NCI-H226 (cell line): ENCODE results near the gene KCNN3.
"Not testable (repeated sequence)": the region's sequence is repeated elsewhere in the genome, so short reads cannot be mapped to it uniquely, and the experiment has no call there.

Source experiments
- DNase-seq: peaks from one replicate; pipeline ENCODE4 v3.0.0-alpha.2; 2015

Gene KCNN3

DNA sequence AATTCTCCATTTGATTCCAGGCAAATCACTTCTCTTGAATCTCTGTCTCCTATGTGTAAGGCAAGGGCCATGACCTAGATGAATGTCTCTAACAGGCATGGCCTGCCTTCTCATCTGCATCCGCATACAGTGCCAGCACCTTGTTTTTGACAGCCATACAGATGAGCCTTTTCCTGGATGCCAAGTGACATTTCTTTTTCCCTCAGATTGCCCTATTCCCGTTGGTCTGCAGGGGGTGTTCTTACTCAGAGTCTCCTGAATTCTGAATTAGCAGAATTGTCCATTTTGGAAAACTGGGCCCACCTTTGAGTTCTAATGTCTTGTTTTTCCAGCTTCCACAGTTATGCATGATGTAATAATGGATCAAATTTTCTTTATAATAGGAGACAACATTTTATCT, 174.1 kb downstream of the KCNN3 start:
- DNase-seq: no peak

DNA sequence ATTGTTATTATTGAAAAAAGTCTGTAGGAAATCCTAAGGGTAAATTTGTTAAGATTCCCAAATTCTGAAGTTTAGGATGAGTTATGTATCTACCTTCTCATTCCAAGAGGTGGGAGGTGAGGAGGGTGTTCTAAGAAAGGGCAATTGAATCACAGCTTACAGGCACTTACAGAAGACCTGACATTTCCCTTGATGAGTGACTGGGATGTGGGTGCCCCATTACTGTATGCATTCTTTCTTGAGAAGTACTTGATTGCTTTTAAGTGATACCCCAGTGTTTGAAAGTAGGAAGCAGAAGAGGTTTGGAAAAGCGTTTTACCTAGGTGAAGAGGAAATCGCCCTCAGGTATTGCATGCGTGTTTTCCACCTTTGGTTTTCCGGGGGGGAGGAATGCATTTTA, 175.1 kb downstream of the KCNN3 start:
- no peak for DNase-seq

DNA sequence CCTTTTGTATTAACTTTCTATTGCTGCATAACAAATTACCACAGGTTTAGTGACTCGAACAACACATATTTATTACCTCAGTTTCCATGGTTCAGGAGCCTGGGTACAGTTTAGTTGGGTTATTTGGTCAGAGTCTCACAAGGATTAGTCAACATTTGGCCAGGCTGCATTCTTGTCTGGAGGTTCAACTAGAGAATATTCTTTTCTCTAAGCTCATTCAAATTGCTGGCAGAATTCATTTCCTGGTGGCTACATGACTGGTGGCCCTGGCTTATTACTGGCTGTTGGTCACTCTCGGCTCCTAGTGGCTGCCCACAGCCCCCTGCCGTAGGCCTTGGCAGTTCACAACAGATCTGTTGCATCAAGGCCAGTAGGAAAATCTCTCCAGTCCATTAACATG, 181.0 kb downstream of the KCNN3 start:
- no peak for DNase-seq

DNA sequence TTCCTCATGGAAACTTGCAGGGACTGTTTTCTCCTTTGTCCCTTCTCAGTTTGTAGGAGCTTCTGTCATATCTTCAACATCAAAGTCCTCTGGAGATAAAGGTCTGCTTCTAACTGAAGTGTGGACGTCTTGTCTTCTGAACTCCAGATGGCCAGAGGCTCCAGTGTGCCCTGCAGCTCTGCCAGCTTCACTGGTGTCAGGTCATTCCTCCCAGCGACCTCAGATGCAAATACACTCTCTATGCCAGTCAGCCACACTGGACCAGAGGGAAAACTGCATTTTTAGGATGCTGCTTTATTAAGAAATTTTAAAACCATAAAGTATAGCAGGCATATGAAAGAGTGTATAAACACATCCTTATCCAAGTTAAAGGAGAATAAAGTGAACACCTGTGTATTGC, 183.6 kb downstream of the KCNN3 start:
- no peak for DNase-seq

DNA sequence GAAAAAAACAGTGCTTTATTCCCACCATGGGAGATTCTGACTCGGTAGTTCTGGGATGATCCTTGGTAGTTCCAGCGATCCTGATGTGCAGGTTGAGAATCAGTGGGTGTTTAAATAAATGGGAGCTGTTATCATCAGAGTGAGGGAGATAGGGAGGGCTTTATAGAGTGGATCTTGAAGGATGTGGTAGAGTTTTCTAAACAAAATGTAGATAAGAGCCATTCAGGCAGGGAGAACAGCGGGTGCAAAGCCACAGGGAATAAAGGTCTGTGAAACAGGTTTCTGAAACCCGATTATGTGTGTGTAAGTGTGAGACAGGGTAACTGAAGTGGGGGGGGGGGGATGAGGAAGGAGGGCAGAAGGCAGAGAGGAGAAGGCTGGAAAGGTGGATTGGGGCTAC, 186.3 kb downstream of the KCNN3 start:
- no peak for DNase-seq

DNA sequence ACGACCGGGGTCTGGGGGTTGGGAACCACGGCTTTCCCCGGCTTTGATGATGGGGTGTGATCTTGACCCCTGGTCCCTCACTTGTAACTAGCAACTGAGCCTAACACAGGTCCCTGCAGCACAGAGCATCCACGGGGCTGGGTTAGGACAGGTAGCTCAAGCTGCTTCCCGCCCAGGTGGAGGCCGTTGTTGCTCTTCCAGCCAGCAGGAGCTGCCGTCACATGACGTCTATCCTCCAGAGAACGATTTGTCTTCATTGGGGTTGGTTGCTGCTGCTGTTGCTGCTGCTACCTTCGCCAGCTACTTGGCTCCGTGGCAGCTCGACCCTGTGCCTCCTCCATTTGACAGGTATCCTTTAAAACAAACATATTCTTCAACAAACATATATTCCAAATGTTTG, 187.8 kb downstream of the KCNN3 start:
- DNase-seq: no peak

DNA sequence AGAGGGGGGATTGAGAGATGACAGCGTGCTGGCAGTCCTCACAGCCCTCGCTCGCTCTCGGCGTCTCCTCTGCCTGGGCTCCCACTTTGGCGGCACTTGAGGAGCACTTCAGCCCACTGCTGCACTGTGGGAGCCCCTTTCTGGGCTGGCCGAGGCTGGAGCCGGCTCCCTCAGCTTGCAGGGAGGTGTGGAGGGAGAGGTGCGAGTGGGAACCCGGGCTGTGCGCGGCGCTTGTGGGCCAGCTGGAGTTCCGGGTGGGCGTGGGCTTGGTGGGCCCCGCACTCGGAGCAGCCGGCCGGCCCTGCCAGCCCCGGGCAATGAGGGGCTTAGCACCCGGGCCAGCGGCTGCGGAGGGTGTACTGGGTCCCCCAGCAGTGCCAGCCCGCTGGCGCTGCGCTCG, 192.2 kb downstream of the KCNN3 start:
- DNase-seq: not testable (repeated sequence)

DNA sequence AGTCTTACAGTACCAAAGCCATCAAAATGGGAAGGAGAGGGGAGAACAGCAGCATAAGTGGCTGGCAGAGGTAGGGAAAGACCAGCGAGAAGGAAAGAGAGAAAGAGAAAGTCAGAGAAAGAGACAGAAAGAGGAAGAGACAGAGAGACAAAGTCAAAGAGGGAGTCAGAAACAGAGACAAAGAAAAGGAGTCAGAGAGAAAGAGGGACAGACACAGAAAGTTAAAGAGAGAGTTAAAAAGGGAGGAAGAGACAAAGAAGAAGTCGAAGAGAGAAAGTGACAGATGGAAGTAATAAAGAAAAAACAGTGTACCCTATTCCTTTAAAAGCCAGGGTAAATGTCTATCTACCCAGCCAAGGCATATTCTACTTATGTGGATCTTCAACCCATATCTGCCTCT, 193.2 kb downstream of the KCNN3 start:
- DNase-seq: not testable (repeated sequence)

DNA sequence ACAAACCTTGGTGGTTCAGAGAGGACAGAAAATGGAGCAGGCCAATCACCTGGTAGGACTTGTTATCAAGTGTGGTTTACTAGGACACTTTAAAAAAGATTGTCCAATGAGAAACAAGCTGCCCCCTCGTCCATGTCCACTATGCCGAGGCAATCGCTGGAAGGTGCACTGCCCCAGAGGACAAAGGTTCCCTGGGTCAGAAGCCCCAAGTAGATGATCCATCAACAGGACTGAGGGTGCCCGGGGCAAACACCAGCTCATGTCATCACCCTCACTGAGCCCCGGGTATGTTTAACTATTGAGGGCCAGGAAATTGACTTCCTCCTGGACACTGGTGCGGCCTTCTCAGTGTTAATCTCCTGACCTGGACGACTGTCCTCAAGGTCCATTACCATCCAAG, 195.6 kb downstream of the KCNN3 start:
- DNase-seq: not testable (repeated sequence)

DNA sequence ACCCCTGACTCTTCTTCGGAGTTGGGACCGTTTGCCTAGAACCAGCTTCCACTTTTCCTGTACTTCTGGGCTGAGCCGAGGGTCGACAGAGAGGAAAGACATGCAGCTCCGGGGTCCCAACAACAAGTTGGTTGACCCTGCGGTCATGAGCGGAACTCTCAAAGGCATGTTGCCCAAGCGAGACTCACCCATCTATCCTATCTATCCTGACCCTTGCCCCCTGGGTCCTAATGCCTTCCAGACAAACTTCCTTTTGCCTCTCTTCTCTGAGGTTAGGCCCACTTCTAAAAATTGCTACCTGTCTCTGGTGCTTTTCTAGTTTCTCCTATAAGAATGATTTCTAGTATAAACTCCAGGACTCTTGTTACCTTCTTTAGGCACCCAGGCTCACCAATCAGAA, 197.8 kb downstream of the KCNN3 start:
- not testable (repeated sequence) for DNase-seq

DNA sequence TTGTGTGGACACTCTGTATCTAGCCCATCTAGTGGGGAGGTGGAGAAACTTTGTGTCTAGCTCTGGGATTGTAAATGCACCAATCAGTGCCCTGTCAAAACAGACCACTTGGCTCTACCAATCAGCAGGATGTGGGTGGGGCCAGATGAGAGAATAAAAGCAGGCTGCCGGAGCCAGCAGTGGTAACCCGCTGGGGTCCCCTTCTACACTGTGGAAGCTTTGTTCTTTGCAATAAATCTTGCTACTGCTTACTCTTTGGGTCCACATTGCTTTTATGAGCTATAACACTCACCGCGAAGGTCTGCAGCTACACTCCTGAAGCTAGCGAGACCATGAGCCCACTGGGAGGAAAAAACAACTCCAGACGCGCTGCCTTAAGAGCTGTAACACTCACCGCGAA, 198.7 kb downstream of the KCNN3 start:
- not testable (repeated sequence) for DNase-seq

DNA sequence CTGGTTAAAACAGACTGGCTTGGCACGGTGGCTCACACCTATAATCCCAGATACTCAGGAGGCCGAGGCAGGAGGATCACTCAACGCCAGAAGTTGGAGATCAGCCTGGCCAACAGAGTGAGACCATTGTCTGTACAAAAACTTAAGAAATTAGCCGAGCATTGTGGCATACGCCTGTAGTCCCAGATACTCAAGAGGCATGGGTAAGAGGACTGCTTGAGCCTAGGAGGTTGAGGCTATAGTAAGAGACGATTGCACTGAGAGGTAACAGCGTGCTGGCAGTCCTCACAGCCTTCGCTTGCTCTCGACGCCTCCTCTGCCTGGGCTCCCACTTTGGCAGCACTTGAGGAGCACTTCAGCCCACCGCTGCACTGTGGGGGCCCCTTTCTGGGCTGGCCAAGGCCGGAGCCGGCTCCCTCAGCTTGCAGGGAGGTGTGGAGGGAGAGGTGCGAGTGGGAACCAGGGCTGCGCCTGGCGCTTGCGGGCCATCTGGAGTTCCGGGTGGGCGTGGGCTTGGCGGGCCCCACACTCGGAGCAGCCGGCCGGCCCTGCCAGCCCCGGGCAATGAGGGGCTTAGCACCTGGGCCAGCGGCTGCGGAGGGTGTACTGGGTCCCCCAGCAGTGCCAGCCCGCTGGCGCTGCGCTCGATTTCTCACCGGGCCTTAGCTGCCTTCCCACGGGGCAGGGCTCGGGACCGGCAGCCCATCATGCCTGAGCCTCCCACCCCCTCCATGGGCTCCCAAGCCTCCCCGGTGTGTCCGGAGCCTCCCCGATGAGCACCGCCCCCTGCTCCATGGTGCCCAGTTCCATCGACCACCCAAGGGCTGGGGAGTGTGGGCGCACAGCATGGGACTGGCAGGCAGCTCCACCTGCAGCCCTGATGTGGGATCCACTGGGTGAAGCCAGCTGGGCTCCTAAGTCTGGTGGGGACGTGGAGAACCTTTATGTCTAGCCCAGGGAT, 199.5 kb downstream of the KCNN3 start:
- DNase-seq: not testable (repeated sequence)

DNA sequence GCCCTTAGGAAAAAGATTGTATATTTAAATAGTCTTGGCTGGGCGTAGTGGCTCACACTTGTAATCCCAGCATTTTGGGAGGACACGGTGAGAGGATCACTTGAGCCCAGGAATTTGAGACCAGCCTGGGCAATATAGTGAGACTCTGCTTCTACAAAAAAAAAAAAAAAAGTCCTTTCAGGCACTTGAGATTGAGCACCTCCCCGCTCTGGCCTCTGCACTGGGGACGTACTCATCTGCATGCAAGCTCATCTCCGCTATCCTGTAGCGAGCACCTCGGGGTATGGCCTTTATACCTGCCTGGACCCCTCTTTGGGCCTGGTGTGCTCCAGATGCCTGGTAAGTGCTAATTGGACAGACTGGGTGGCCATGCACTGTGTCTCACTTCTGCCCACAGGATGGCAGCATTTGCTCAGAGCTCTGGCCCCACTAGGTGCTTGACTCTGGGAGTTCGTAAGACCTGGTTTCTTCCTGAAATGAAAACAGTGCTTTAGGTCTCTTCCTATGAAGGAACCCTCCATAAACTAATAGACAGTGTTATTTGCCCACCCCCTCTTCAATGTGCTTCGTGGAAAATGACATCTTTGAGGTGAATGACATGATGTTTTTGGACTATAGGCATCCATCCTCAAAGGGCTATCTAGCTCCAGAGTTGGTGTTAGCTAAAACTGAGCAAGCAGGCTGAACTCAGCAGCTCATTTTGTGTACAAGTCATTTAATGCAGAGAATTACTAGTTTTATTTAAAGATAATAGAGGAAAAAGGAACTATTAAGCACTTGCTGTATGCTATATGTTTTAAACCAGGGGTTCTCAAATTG, 200.4 kb downstream of the KCNN3 start:
- peak; percentile 63 for DNase-seq

DNA sequence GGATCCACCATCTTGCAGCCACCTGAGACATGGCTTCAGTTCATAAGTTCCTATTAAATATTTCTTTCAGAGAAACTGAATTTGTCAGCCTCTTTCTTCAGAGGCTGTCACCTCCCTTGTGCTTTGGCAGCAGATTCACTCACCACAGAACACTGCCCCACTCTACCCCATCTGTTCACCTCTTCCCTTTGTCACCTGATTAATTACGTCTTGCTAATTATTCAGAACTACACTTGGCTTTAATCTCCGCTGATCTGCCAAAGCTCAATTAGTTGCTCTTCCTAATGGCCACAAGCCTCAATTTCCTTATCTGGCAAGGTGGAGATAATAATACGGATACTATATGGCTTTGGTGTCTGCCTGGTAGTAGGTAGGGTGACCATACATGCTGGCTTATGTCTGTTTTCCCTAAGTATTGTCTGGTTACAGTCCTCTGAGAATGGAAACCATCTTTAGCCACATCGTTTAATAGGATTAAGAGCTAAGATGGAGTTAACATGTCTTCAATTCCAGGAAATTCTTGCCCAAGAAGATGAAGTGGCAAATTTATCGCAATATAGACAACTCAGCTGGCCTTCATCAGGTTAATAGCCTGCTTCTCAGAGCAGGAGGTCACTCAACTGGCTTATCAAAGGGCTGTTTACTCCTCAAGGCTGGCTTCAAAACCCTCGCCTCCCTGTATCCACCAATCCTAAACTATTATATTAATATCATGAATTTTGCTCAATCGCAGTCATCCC, 203.9 kb downstream of the KCNN3 start:
- DNase-seq: no peak

DNA sequence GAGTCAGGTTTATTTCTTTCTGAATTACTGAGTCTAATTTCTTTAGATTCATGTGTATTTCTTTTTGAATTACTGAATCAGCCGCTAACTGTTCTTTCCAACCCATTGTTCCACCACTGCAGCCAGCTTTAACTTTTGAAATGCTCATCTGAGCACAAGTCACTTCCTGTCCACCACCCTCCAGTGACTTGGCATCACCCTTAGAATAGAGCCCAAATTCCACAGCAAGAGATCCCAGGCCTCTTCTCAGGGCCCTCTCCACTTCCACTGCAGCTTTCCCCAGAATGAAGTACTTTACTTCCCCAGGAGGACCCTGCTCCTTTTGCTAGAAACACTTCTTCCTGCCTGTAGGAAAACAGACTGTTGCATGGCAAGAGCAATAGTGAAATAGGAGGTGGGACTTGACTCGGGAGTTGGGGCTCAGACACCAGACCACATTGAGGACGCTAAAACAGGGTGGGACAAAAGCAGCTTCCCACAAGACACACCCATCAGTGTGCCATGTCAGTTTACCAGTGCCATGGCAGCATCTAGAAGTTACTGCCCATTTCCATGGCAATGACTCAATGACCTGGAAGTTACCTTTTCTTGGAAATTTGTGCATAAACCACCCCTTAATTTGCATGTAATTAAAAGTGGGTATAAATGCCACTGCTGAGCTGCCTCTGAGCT, 205.6 kb downstream of the KCNN3 start:
- no peak for DNase-seq

DNA sequence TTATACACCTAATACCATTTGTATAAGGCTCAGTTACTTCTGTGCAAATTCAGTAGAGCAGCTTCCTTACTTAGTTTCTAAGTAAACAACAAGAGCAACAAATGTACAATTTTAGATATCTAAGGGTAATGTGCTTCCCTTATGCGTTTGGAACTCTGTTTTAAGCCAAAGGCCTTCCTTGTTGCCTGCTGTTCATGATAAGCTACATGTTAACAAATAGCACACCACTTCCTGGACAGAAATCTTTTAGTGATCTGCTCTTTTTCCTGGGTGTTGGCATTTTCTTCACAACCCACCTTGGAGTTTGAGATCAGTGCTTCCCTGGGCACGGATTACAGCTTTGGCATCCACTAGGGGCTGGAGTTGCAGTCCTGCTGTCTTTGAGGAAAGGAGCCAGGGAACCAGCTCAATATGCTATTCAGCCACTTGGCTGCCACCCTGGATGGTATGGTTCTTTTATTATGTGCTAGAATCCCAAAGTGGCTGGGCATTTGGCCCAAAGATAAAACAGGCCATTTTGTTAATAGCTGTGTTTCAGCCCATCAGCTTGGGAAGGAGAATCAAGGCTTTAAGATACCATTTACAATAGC, 206.5 kb downstream of the KCNN3 start:
- DNase-seq: no peak

DNA sequence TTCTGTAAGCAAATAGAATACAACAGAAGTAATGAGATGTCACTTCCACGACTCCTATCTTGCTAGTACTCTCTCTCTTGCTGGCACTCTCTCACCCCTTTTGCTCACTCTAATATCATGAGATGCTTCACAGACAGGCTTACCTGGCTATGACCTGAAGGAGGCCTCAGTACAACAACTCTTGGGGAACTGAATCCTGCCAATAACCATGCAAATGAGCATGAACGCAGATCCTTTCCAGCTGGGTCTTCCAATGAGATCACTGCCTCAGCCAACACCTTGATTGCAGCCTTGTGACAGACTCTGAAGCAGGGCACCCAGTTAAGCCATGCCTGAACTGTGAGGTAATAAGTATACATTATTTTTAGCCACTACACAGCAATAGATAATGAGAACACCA, 209.0 kb downstream of the KCNN3 start:
- no peak for DNase-seq

DNA sequence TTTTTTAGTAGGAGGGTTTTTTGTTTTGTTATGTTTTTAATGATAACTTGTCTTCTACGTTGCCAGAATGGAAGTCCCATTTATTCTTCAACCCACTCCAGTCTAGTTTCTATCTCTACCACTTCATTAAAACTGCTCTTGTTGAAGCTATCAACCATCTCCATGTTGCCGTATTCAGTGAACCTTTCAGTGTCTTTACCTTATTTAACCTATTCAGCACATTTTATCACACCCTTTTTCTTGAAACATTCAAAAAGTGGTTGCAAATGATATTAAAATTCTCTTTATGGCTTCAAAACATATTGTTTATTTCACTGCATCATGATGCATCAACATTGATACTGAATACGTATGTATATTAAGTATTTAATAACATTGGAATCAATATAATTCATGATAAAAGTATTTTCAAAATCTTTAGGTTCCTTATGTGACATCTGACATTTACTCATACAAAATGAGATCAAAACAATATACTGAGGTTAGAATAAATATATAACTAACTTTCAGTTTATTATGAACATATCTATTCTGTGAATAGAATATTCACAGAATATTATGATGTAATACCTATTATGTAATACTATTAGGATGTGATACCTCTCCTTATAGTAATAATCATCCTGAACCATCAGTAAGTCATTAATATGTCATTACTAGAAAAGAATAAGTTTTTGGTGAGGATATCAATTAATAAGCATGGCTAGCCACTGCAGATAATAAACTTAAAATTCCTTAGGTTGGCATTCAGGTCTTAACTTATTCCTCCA, 210.1 kb downstream of the KCNN3 start:
- DNase-seq: no peak

DNA sequence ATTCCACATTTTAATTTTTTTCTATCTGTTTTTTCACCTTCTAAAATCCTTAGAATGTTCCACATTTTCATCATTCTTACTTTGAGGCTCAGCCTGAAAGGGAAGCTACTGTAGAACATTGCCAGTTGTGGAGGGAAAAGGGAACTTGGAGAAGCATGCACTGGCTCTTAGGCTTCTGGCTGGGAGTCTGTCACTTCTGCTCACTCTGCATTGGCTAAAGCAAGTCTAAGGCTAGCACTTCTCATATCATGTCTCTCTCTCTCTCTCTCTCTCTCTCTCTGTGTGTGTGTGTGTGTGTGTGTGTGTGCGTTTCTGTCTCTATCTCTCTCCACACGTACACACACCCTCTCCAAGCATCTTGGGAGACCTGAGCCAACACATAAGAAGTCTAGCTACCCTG, 212.5 kb downstream of the KCNN3 start:
- no peak for DNase-seq

DNA sequence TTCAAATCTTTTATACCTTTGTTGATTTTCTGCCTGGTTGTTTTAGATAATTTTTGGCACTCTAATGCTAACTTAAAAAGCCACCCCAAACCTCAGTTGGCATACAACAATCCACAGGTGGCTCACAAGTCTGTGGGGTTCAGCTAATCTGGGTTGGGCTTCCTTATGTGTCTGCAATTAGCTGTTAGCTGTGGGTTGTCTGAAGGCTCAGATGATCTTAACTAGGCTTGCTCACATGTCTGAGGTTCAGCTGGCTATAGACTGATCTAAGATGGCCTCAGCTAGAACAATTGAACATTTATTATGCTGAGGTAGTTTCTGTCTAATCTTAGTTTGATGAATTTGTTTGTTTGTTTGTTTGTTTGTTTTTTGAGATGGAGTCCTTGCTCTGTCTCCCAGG, 217.2 kb downstream of the KCNN3 start:
- DNase-seq: no peak
